ENCODE data around the gene EXT2. TPM values are rescaled to one million over a fixed set of nuclear protein-coding genes. Genes with fewer than 3 reads are reported as not detected.

EXT2 gene
- total RNA-seq, 1 donor from 2014 or later = 24.5 TPM

- TF ChIP-seq CTCF (IDR thresholded peaks at IDR 0.05; ENCODE audit: borderline replicate concordance) = no peak
- peaks cover 10% of the 10 kb centered on the region for H3K36me3 ChIP-seq
These were observed 102.8 kb downstream of the EXT2 start for GRCh38 chr11:44198146-44198724.

GRCh38 chr11:44199298-44199697, 103.8 kb downstream of the EXT2 start:
- H3K36me3 ChIP-seq = peaks cover 10% of the 10 kb centered on the region
- no peak overlapping the region for H3K4me3 ChIP-seq
- intact Hi-C loops (cut with micrococcal nuclease) = loop anchor here (10.0 kb wide), 1 partner anchor 56 kb away; no protein-coding TSS in a partner anchor
- DNase-seq = no peak
- peaks cover 5% of the 10 kb centered on the region for H3K9me3 ChIP-seq (replicated peaks)
- TF ChIP-seq CTCF (IDR thresholded peaks at IDR 0.05; ENCODE audit: borderline replicate concordance) = no peak
- peaks cover 16% of the 10 kb centered on the region for H3K4me1 ChIP-seq
- no peak overlapping the region for H3K27ac ChIP-seq (replicated peaks)
- no peaks in the 10 kb centered on the region for H3K27me3 ChIP-seq (ENCODE audit: low read depth)

More at GRCh38 chr11:44198146-44198724, 102.8 kb downstream of the EXT2 start:
- no peak for DNase-seq
- Histone ChIP-seq H3K4me1 (peaks cover 6% of the 10 kb centered on the region), H3K27me3 (ENCODE audit: low read depth) (no peaks in the 10 kb centered on the region), H3K27ac (replicated peaks) (no peak overlapping the region), H3K9me3 (replicated peaks) (peaks cover 5% of the 10 kb centered on the region), H3K4me3 (no peak overlapping the region)
- intact Hi-C loops (cut with micrococcal nuclease) = loop anchor here (10.0 kb wide), 1 partner anchor 57 kb away; no protein-coding TSS in a partner anchor

- peaks cover 10% of the 10 kb centered on the region for H3K36me3 ChIP-seq
These were observed 104.3 kb downstream of the EXT2 start for GRCh38 chr11:44199816-44200215.

GRCh38 chr11:44203270-44204043, 108.0 kb downstream of the EXT2 start:
- no peak for TF ChIP-seq CTCF (IDR thresholded peaks at IDR 0.05; ENCODE audit: borderline replicate concordance)
- Histone ChIP-seq H3K4me3 (no peak overlapping the region), H3K27ac (replicated peaks) (no peak overlapping the region), H3K36me3 (peaks cover 15% of the 10 kb centered on the region), H3K27me3 (ENCODE audit: low read depth) (no peaks in the 10 kb centered on the region), H3K4me1 (peaks cover 29% of the 10 kb centered on the region), H3K9me3 (replicated peaks) (no peaks in the 10 kb centered on the region)
- intact Hi-C loops (cut with micrococcal nuclease) = no loop called here
- DNase-seq = peak; percentile 24

More at GRCh38 chr11:44199816-44200215, 104.3 kb downstream of the EXT2 start:
- intact Hi-C loops (cut with micrococcal nuclease) = loop anchor here (10.0 kb wide), 1 partner anchor 55 kb away; no protein-coding TSS in a partner anchor
- Histone ChIP-seq H3K27me3 (ENCODE audit: low read depth) (no peaks in the 10 kb centered on the region), H3K4me3 (no peak overlapping the region), H3K4me1 (peaks cover 17% of the 10 kb centered on the region), H3K27ac (replicated peaks) (no peak overlapping the region), H3K9me3 (replicated peaks) (peaks cover 5% of the 10 kb centered on the region)
- TF ChIP-seq CTCF (IDR thresholded peaks at IDR 0.05; ENCODE audit: borderline replicate concordance) = no peak
- no peak for DNase-seq

- Histone ChIP-seq H3K27ac (replicated peaks) (no peak overlapping the region), H3K4me1 (peaks cover 29% of the 10 kb centered on the region), H3K27me3 (ENCODE audit: low read depth) (no peaks in the 10 kb centered on the region), H3K4me3 (no peak overlapping the region), H3K9me3 (replicated peaks) (no peaks in the 10 kb centered on the region), H3K36me3 (peaks cover 22% of the 10 kb centered on the region)
- TF ChIP-seq CTCF (IDR thresholded peaks at IDR 0.05; ENCODE audit: borderline replicate concordance) = no peak
- no peak for DNase-seq
- intact Hi-C loops (cut with micrococcal nuclease) = no loop called here
These were observed 109.9 kb downstream of the EXT2 start for GRCh38 chr11:44205352-44205751.
